Brain (organoid and tissue), 1 donor: ENCODE data around the gene TC2N. TPM values are rescaled to one million over a fixed set of nuclear protein-coding genes. Genes with fewer than 3 reads are reported as not detected.

Experiments
- polyA plus RNA-seq: library from polyadenylated mRNA; stranded (reverse); fragments of 350-450 nt; fragmentation: Illumina TruSeq; extraction: RNeasy Lipid Tissue Mini Kit (QIAGEN cat#74804); gene quantifications from one replicate; pipeline ENCODE4 v1.2.3, GENCODE V29; 2015; ENCODE audit warnings: low read depth, low replicate concordance; ENCODE audit not compliant: insufficient read depth

TC2N gene
- polyA plus RNA-seq, 1 donor from 2014 or later = 0.20 TPM

Other genes with a start within 250 kb of the TC2N start
- not detected for gene CATSPERB, start 135.4 kb downstream of the TC2N start, polyA plus RNA-seq
- 10.2 TPM for gene FBLN5, start 80.2 kb upstream of the TC2N start, polyA plus RNA-seq
- gene TRIP11, start 172.5 kb upstream of the TC2N start, polyA plus RNA-seq = 2.0 TPM
- 7.3 TPM for gene ATXN3, start 239.0 kb upstream of the TC2N start, polyA plus RNA-seq